Nephron (organoid): ENCODE data around the gene RAB11FIP4.
"Not testable (repeated sequence)": the region's sequence is repeated elsewhere in the genome, so short reads cannot be mapped to it uniquely, and the experiment has no call there.

Experiments used
- H3K27ac Mint-ChIP-seq, 3 experiments: 2 replicates each; pipeline ENCODE4 v1.8.0; 2020; ENCODE audit warnings: mixed read lengths in 3 of 3, mild to moderate bottlenecking in 2 of 3, moderate library complexity in 1 of 3
- H3K27me3 Mint-ChIP-seq: 2 replicates; pipeline ENCODE4 v1.8.0; 2021; ENCODE audit warnings: low read depth, mild to moderate bottlenecking, moderate library complexity, mixed read lengths
- H3K36me3 Mint-ChIP-seq: 2 replicates; pipeline ENCODE4 v1.8.0; 2020; ENCODE audit warnings: low read depth, mixed read lengths
- H3K4me1 Mint-ChIP-seq: 2 replicates; pipeline ENCODE4 v1.8.0; 2020; ENCODE audit warnings: mixed read lengths
- H3K4me3 Mint-ChIP-seq, 3 experiments: 2 replicates each; pipeline ENCODE4 v1.8.0; 2020; ENCODE audit warnings: mild to moderate bottlenecking in 3 of 3, mixed read lengths in 3 of 3, moderate library complexity in 2 of 3
- H3K9me3 Mint-ChIP-seq: 2 replicates; pipeline ENCODE4 v1.8.0; 2020; ENCODE audit warnings: mixed read lengths
- CTCF ChIP-seq, 3 experiments: fragments of 200-600 bp; sonication (generic); IDR thresholded peaks; one replicate each; pipeline ENCODE4 v1.5.0; 2021; ENCODE audit warnings: antibody characterized with exemption in 3 of 3; ENCODE audit not compliant: unreplicated experiment in 3 of 3

RAB11FIP4 gene

GRCh38 chr17:31391496-31391949, at the start of gene RAB11FIP4:
TSS of gene RAB11FIP4 (plus strand) at chr17:31391675. CDS start at chr17:31391853, 178 bp downstream.
- Mint-ChIP-seq H3K4me3 (peak within 1 kb of the TSS; percentile 75 to 79 (median 77)), H3K27me3 (peaks cover 65% of the 10 kb centered on the region), H3K9me3 (no peaks in the 10 kb centered on the region), H3K36me3 (no peaks in the 10 kb centered on the region), H3K27ac (no peak within 1 kb of the TSS), H3K4me1 (peaks cover 5% of the 10 kb centered on the region)
- no peak for TF ChIP-seq CTCF (IDR thresholded peaks at IDR 0.05; ENCODE audit: unreplicated experiment in 3 of 3)

- not testable (repeated sequence) for H3K9me3 Mint-ChIP-seq, H3K27ac Mint-ChIP-seq, H3K27me3 Mint-ChIP-seq, H3K4me1 Mint-ChIP-seq, H3K4me3 Mint-ChIP-seq
- peaks cover 35% of the 10 kb centered on the region for H3K36me3 Mint-ChIP-seq
Observed at GRCh38 chr17:31345191-31345747, 46.2 kb upstream of the RAB11FIP4 start.

GRCh38 chr17:31349454-31349853, 42.0 kb upstream of the RAB11FIP4 start:
- peaks cover 45% of the 10 kb centered on the region for H3K36me3 Mint-ChIP-seq
- no peak overlapping the region for H3K4me3 Mint-ChIP-seq
- H3K9me3 Mint-ChIP-seq = no peaks in the 10 kb centered on the region
- no peak overlapping the region for H3K27ac Mint-ChIP-seq
- no peaks in the 10 kb centered on the region for H3K27me3 Mint-ChIP-seq
- TF ChIP-seq CTCF (IDR thresholded peaks at IDR 0.05; ENCODE audit: unreplicated experiment in 3 of 3) = no peak
- no peaks in the 10 kb centered on the region for H3K4me1 Mint-ChIP-seq

- Mint-ChIP-seq H3K27ac (no peak overlapping the region), H3K4me1 (no peaks in the 10 kb centered on the region), H3K27me3 (no peaks in the 10 kb centered on the region), H3K36me3 (peaks cover 74% of the 10 kb centered on the region), H3K4me3 (no peak overlapping the region), H3K9me3 (no peaks in the 10 kb centered on the region)
- no peak for TF ChIP-seq CTCF (IDR thresholded peaks at IDR 0.05; ENCODE audit: unreplicated experiment in 3 of 3)
Observed at GRCh38 chr17:31355935-31356334, 35.5 kb upstream of the RAB11FIP4 start.

- H3K27ac Mint-ChIP-seq = no peak overlapping the region
- no peak for TF ChIP-seq CTCF (IDR thresholded peaks at IDR 0.05; ENCODE audit: unreplicated experiment in 3 of 3)
Observed at GRCh38 chr17:31357091-31357490, 34.4 kb upstream of the RAB11FIP4 start.

GRCh38 chr17:31357839-31358394, 33.6 kb upstream of the RAB11FIP4 start:
- Mint-ChIP-seq H3K27ac (no peak overlapping the region), H3K4me1 (no peaks in the 10 kb centered on the region), H3K9me3 (no peaks in the 10 kb centered on the region), H3K36me3 (peaks cover 74% of the 10 kb centered on the region), H3K27me3 (no peaks in the 10 kb centered on the region), H3K4me3 (no peak overlapping the region)
- no peak for TF ChIP-seq CTCF (IDR thresholded peaks at IDR 0.05; ENCODE audit: unreplicated experiment in 3 of 3)

More at GRCh38 chr17:31357091-31357490, 34.4 kb upstream of the RAB11FIP4 start:
- Mint-ChIP-seq H3K36me3 (peaks cover 76% of the 10 kb centered on the region), H3K9me3 (no peaks in the 10 kb centered on the region), H3K27me3 (no peaks in the 10 kb centered on the region), H3K4me1 (no peaks in the 10 kb centered on the region), H3K4me3 (no peak overlapping the region)
